HG03066 (cell line): ENCODE results near the gene GLOD4.
"Not testable (repeated sequence)": the region's sequence is repeated elsewhere in the genome, so short reads cannot be mapped to it uniquely, and the experiment has no call there.

ENCODE experiments used
- ATAC-seq: cut with Tn5 transposase; IDR thresholded peaks from one replicate; pipeline ENCODE4 v1.9.1; 2021; ENCODE audit warnings: low read depth; ENCODE audit not compliant: unreplicated experiment

The GLOD4 gene

DNA sequence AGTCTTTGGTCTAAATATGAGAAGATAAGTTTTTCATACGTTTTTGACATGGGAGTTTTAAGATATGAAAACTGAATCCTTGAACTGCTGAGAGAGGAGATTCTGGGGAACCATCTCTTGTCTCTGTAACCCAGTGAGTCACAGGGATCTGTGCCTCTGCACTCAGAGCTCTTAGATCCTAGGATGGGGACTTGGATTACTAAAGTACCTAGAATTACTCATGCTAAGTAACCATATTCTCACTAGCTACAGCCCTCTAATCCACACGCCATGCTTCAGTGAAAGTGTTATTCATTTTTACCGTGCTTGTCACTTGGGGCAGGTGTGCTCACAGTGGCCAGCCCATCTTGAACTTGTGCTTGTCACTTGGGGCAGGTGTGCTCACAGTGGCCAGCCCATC lies 2.1 kb upstream of the GLOD4 start:
- no peak for ATAC-seq

DNA sequence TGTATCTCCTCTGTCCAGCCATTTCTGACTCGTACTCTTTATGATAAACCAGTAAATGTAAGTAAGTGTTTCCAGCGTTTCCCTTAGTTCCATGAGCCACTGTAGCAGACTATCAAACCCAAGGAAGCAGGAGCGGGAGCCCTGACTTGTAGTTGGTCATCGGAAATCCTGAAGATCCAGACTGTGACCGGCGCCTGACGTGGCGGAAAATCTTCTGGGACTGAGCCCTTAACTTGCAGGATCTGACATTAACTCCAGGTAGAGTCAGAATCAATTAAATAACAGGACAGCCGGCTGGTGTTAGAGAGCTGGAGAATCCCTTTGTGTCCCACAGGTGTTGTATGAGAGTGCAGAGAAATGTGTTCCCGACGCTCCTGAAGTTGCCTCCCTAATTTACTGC lies 4.0 kb downstream of the GLOD4 start:
- no peak for ATAC-seq

DNA sequence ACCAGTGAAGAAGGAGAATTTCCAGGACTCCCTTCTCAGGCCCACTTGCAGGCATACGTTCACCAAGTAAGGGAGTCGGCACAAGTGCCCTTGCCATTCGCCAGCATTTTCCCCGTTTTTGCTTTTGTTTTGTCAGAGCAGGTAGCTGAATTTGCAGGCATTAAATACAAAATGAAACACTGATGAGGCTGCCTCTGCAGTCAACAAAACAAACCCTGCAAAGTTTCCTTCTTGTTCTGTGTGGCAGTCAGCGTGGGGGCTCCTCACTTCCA lies 7.8 kb downstream of the GLOD4 start:
- no peak for ATAC-seq

DNA sequence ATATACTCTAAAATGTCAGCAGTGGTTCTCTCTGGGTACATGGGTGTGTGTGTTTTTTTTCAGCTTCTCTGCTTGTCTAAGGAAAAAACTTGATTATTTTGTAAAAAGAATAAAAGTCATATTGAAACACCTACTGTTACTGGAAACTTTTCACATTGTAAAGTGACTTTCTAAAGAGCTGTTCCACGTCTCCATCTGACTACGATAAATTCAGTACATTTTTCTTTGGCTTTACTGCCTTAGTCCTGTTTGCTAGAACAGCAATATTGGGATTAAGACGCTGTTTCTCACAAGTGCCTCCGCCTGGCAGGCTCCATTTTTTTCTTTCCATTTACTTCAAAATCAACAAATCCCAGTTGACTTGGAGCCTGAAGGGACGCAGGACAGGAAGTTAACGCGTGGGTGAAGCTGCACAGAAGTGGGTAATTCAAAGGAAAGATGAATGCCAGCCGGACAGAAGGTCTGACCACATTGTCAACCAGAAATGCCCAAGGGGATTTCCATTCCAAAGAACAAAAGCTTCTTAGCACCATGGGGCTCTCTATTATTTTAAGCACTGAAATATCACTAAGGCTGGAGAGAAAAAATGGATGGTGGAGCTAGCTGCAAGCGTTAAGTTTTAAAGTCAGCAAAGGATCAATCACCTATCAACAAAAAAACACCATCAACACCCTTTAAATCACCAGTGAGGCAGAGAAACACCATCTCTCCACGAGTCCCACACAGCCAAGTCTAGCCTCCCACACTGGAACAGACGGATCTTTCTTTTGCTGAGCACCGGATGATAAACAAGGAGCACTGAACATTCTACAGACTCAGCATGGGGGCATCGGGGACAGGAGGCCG lies 8.4 kb downstream of the GLOD4 start:
- no peak for ATAC-seq

DNA sequence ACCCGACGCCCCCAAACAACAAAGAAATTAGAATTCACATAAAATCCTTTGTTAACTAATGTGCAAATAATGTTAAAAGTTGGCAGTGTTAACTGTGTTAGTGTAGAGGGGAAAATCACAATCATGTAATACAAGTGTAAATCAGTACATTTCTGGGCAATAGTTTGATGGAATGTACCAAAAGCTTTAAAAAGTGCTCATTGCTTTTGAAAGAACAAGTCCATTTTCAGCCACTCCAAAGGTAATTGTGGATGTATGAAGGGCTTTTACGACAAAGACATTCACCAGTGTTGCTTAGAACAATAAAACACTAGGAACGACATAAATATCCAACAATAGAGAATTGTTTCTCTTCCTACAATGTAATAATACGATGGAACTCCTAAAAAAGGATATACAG lies 9.1 kb downstream of the GLOD4 start:
- ATAC-seq, result no peak

DNA sequence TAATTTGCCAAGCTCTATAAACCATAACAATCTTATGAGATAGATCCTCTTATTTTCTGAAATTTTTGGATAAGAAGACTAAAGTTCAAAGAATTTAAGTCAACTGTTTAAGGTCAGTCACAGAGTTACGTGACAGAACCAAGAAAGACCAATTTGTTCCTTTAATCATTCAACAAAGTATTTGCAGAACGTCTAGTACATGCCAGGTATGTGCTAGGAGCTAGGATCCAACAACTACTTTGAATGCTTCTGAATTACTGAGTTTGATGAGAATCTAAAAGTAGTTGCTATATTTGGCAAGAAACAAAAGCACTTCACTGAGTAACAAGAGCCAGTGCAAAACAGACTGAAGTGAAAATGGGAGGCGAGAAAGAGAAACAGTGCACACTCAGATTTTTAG lies 15.0 kb downstream of the GLOD4 start:
- no peak for ATAC-seq

DNA sequence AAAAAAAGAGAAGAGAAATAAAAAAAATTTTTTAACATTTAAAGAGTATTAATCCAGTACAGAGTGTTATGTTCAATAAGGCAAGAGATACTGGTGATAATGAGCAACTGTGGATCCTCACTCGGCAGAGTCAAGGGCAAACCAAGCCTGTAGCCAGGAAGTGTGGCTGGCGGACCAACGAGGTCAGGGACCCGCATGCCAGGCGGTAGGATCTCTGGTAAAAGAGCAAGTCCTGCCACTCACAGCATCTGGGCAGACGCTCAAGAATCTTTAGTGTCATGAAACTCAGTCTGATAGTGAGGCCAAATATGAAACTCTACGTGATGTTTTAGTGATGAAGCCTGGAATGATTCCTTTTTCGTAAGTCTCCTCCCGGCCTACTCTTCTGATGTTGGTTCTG lies 21.7 kb downstream of the GLOD4 start:
- no peak for ATAC-seq

DNA sequence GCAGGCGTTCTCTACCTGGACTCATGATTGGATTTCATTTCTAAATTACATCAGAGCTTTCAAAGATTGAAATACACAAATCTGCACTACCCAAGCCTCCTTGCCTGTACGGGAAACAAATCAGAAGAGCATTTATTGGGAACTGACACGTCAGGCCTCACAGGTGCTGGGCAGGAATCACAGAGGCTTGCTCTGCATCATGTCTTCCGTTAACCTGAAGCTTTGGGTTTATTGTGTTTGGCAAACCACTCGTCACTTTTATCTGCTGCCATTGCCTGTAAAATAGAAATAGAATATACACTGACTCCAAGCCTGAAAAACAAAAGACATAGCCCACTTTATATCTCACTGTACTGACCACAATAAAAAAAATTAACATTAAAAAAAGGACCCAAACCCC lies 22.1 kb downstream of the GLOD4 start:
- no peak for ATAC-seq

DNA sequence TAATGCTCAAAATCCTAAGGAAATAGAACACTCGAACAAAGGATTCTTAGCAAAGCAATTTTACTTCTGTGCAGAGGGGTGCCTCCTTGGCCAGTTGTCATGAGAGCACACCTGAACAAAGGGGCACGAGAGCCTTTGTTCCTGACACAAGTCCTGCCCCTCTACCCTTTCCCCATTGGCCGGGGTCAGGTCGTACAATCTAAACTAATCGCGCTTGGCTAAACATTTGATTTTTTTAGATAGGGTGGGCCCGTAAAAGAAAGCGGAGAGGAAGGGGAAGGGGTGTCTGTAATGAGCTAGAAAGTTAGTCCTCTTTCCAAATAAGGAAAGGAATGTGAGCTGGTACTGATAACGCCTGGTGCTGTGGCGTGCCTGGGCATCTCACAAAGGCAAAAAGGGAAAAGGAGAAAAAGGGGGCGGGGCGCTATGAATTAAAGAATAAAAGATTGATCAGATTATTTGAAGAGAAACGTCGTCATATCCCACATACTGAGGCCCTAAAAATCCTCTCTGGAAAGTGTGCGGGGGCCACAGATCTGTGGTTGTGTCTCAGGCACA lies 26.0 kb downstream of the GLOD4 start:
- ATAC-seq, result not testable (repeated sequence)

DNA sequence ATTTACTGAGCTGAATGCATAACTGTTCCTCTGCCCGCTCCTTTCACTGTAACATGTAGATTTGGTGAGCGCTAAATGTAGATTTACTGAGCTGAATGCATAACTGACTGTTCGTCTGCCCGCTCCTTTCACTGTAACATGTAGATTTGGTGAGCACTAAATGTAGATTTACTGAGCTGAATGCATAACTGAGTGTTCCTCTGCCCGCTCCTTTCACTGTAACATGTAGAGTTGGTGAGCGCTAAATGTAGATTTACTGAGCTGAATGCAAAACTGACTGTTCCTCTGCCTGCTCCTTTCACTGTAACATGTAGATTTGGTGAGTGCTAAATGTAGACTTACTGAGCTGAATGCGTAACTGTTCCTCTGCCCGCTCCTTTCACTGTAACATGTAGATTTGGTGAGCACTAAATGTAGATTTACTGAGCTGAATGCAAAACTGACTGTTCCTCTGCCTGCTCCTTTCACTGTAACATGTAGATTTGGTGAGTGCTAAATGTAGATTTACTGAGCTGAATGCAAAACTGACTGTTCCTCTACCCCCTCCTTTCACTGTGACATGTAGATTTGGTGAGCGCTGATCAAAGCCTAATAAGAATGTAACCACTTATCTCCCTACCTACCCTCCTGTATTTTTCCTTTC lies 26.6 kb downstream of the GLOD4 start:
- not testable (repeated sequence) for ATAC-seq

DNA sequence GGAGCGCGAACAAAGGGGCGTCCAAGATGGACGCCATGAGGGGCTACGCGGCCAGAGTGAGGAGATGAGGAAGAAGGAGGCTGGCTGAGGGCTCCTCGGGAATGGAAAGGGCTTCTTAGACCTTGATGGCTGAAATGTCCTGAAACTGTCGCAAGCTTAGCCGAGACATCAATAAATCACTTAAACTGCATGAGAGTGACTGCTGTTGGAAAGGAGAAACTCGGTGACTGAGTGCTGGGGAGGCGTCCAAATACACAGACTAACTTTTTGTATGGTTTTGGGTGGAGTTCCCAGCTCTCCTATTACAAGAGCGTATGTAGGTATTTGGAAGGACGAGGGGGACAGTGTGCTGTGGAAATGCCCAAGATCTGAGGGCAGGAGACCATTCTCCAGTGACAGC lies 28.7 kb downstream of the GLOD4 start:
- no peak for ATAC-seq

DNA sequence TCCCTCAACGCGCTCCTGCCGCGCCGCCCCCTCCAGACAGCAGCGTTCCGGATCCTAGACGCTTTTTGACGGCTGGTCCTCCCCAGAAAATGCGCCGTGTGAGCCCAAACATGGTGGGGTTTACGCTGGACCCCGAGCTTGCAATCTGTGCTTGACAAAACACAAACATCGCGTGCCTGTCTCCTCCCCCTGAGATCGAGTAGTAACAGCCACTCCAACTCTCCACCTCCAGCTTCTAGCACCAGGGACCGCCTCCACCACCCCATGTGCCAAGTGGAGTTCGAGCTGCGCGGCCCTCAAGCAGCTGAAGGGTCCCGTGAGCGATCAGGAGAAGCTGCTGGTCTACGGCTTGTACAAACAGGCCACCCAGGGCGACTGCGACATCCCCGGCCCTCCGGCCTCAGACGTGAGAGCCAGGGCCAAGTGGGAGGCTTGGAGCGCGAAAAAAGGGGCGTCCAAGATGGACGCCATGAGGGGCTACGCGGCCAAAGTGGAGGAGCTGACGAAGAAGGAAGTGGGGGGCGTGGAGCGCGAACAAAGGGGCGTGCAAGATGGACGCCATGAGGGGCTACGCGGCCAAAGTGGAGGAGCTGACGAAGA lies 29.4 kb downstream of the GLOD4 start:
- no peak for ATAC-seq

DNA sequence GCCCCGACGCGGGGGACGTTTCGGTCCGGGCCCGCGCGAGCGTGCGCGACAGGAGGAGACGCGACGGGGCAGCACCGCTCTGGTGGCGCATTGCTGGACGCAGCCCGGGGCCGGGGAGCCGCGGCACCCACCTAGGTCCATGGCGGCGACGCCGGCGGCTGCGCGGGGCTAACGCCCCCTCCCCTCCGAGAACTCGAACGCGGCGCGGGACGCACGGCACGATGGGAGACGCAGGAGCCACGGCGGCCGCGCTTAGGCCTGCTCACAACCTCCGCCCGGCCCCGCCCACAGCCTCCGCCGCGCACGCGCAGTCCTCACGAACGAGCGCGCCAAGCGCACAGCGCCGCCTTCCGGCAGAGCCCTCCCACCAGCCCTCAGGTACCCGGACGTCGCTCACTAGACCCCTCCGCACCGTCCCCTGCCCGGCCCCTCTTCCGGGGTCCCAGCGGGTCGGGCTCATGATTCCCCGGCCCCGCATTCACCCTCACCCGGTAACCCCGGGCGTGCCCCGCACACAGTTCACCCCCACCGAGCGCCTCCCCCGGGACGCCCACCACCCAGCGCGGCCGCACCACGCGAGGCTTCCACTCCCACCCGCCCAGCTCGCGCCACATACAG lies 30.0 kb downstream of the GLOD4 start, which contains the start of gene GEMIN4:
TSS of gene GEMIN4 (minus strand) at position 263 of the 618 bp plus-strand sequence. CDS start at position 141, 122 bp downstream.
- peak; percentile 75 for ATAC-seq

DNA sequence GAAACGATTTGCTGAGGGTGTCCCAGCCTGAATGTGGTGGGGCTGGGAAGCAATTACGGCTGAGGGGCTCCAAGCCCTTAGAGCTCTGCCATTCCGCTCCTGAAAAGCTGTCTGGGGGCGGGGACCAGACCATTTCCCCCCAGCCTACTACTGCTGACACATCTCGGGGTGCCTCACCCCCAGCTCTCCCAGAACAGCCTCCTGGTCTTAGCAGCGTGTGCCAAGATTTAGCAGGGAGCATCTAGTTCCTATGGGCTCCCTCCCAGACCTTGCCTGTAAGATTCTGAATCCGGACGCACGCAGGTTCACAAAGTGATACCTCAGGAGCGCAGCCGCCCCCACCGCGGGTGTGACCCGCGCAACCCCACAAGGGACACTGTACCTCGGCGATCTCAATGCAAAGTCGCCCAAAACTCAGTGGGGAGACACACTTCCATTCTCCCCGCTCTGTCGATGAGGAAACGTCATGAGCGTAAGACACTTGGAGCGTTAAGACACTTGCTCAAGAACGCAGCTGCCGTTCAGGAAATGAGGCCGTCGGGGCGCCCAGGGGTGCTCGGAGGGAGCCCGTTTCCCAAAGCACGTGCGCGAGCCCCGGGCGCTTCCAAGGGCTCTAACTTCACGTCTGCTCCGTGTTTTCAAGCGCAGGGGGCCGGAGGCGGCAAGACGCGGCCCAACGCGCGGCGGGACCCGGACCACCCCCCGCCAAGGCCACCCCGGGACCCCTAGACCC lies 30.6 kb downstream of the GLOD4 start:
- ATAC-seq, result no peak

DNA sequence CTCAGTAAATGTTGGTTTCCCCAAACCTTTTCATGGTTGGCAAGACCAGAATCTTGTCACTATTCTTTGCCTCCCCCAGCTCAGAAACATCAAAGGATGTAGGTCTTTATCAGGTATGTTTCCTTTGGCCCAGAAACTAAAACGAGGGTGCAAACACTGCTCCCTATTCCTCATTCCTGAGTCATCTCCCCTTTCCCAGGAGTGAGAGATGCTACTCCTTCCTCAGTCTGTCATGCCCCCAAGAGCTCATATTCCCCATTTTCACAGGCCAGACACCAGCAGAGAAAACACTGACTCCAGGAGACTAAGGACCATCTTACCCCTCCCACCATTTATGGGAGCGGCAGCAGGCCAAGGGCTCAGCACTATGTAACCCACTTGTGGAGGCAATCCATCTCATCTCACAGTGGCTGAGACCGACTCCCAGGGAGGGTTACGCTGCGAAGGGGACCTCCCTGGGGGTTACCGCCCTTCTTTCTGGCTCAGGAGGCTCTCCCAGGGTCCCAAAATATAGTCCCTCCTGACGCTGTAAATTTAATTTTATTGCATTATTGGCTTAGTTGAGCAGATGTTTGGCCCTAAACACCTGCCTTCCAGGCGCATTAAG lies 31.5 kb downstream of the GLOD4 start:
- ATAC-seq, result no peak

DNA sequence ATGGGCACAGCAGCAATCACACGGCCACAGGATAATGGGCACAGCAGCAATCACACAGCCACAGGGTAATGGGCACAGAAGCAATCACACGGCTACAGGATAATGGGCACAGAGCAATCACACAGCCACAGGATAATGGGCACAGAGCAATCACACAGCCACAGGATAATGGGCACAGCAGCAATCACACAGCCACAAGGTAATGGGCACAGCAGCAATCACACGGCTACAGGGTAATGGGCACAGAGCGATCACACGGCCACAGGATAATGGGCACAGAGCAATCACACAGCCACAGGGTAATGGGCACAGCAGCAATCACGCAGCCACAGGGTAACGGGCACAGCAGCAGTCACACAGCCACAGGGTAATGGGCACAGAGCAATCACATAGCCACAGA lies 32.7 kb downstream of the GLOD4 start:
- ATAC-seq, result not testable (repeated sequence)

DNA sequence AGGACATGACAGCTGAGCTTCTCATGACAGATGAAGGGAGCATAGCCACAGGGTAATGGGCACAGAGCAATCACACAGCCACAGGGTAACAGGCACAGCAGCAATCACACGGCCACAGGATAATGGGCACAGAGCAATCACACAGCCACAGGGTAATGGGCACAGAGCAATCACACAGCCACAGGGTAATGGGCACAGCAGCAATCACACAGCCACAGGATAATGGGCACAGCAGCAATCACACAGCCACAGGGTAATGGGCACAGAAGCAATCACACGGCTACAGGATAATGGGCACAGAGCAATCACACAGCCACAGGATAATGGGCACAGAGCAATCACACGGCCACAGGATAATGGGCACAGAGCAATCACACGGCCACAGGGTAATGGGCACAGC lies 33.5 kb downstream of the GLOD4 start:
- ATAC-seq, result not testable (repeated sequence)

DNA sequence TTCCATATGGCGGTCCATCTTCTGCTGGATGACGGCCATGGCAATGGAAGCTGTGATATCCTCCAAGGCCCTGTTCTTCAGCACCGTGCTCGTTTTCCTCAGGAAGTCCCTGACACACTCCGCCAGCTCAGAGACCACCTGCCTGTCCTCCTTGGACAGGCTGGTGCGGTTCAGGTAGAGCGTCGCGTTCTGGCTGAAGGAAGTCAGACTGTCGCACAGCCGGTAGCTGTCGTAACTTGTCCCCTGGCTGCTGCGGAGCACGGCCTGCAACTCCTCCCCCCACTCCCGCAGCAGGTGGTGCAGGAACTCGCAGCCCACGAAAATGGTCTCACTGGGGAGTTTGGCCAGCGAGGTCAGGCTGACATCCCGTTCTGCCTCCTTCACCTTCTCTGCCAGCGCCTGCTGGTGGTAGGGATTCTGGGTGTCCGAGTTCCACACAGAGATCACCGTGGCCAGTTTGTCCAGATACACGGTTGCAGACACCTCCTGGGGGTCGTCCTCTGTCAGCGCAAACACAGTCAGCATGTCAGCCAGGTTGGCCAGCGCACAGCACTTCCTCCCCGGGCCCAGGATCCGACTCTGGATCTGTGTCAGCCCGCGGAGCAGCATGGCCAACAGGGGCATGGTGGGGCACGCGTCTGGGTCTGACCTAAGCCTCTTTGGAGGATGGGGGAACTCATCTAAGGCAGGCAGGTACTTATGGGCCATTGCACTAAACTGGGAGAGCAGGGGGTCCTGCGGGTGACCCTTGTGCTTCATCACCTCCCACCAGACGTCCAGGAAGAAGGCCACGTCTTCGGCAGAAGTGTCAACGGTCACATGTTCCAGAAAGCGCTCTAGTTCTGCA lies 35.1 kb downstream of the GLOD4 start:
- ATAC-seq, result no peak

DNA sequence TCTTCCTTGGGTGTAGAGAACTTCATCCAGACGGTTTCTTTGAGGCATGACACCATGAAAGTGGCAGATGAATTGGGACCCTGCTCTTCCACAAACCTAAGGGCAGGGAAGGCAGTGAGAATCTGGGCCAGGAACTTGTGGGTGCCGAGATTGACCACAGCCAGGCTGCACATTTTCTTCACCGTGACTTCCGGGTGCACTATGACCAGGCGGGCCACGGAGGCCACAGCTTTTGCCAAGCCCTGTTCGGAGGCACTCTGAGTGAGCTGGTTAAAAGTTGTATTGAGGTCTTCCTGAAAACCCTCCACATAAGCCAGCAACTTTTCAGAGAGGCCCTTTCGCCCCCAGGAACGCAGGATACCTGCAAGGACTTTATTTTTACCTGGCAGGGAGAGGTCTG lies 35.9 kb downstream of the GLOD4 start:
- no peak for ATAC-seq
